ENCODE measurements around the gene SLC19A1.

DNA sequence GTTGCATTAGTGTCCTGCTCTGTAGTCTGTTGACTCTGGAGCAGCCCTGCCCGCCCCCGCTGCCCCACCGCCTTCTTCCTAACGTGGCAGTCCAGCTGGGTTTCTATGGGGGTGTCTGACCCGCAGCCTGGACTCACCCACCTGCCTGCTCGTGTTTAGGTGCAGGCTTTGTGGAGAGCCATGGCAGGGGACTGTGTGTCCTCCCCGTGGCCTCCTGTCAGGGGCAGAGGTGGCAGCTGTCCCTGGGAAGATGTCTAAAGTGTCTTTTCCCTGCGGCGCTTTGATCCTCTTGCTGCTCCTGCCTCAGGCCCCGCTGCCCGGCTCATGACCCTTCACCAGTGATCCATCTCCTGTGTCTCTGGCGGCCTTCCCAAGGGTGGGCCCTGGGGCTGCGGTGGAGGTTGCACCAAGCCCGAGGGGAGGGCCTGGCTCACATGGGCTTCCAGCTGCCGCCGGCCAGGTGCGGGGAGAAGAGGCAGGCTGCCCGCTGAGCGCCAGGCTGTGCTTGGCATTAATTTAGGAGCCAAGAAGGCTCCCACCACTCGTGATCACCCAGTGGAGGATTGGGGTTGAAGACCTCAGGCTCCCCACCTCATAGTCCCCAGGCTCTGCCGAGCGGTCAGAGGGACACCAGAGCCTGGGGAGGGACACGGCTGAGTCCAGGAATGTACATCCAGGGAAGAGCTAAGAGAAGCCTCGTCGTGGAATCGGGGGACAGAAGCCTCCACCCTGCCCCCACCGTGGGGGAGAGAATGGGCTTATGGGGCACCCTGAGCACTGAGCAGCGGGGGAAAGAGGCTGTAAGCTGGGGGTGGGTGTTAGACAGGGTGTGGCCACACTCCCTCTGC lies 93.2 kb downstream of the SLC19A1 start:
- no peak for TF ChIP-seq POLR2AphosphoS5 (IDR thresholded peaks at IDR 0.05)
- TF ChIP-seq CTCF (IDR thresholded peaks at IDR 0.05): no peak
- no peak for TF ChIP-seq POLR2A (IDR thresholded peaks at IDR 0.05)
- TF ChIP-seq EP300 (IDR thresholded peaks at IDR 0.05): no peak
